ENCODE measurements around the gene RNF215. TPM values are rescaled to one million over a fixed set of nuclear protein-coding genes. Genes with fewer than 3 reads are reported as not detected.
A peak's percentile ranks its signal among the peaks of the same experiment; 100 is the strongest.

Gene RNF215
- total and polyA plus RNA-seq, 5 donors from 2014 or later = 0.23 to 13.1 (median 0.45) TPM

DNA sequence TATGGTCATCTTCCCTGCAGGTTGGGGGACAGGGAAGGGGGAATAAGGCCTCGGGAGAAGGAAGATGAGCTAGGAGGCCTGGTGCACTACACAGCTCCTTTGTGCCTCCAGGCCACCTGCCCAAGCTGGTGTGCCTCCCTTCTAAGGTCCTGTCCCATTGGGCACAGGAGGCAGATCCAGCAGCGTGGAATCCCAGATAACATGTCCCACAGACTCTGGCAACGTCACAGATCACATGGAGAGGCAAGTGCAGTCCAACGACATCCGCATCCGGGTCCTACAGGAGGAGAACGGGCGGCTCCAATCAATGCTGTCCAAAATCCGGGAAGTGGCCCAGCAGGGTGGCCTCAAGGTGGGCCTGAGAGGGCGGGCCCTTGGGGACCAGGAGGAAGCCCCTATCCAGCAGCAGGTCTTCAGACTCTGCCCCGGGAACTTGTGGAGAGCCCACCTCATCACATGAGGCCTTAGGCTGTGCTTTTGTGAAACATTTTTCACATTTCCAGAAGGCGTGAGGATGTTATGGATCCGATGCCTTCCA lies 11.8 kb downstream of the RNF215 start:
- DNase-seq (no peak), ATAC-seq (ENCODE audit: low read depth in 2 of 2) (no peak)
- Mint-ChIP-seq H3K4me1 (peaks cover 0 to 5% (median 0%) of the 10 kb centered on the region in 4 donors), H3K9me3 (no peaks in the 10 kb centered on the region), H3K4me3 (no peak overlapping the region), H3K27ac (no peak overlapping the region), H3K36me3 (no peaks in the 10 kb centered on the region), H3K27me3 (no peaks in the 10 kb centered on the region)
- Histone ChIP-seq H3K27me3 (ENCODE audit: control insufficient read depth, insufficient read depth, low read length) (no peaks in the 10 kb centered on the region), H3K9me3 (ENCODE audit: control insufficient read depth in 2 of 2, low read length in 2 of 2) (no peaks in the 10 kb centered on the region), H3K36me3 (ENCODE audit: control insufficient read depth, insufficient read depth, low read length) (no peaks in the 10 kb centered on the region), H3K4me1 (ENCODE audit: control insufficient read depth, insufficient read depth, low read length, poor library complexity, severe bottlenecking) (no peaks in the 10 kb centered on the region), H3K27ac (ENCODE audit: insufficient read depth, low read length, poor library complexity, severe bottlenecking) (no peak overlapping the region), H3K4me3 (ENCODE audit: low read depth, low read length) (no peak overlapping the region)

DNA sequence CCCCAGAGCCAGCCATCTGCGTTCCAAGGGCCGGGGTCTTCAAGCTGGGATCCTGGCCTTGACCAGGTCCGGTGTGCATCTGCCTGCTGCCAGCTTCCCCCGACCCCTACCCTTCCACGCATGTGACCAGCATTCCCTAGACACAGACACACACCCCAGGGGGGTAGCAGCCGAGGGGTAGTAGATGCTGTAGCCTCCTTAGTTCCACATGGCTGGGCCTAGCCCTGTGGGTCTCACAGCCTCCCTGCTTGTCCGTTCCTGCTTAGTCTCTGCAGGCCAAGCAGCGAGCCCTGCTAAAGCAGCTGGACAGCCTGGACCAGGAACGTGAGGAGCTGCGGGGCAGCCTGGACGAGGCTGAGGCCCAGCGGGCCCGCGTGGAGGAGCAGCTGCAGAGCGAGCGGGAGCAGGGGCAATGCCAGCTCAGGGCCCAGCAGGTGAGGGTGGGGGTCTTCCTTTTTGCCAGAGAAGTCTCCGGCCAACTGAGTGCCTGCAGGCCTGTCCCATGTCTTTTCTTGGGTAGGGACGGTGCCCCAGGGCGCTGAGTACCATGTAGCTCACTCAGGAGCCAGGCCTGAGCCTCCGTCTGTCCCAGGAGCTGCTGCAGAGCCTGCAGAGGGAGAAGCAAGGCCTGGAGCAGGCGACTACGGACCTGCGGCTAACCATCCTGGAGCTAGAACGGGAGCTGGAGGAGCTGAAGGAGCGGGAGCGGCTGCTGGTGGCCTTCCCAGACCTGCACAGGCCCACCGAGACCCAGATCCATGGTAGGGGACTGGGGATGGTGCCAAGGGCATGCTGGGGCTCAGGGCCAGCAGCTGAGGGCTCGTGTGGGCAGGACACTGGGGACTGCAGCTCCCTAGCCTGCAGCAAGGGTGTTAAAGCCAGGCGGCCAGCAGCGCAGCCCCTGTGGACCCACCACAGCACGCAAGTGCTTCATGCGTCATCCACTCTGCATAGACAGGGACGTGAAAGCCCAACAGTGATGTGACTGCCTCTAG lies 13.6 kb downstream of the RNF215 start:
- DNase-seq (no peak), ATAC-seq (ENCODE audit: low read depth in 2 of 2) (no peak)
- H3K4me1 Mint-ChIP-seq = peaks cover 0 to 5% (median 0%) of the 10 kb centered on the region in 4 donors
- H3K9me3 Mint-ChIP-seq = no peaks in the 10 kb centered on the region
- H3K27me3 ChIP-seq (ENCODE audit: control insufficient read depth, insufficient read depth, low read length) = no peaks in the 10 kb centered on the region
- no peaks in the 10 kb centered on the region for H3K36me3 Mint-ChIP-seq
- no peak overlapping the region for H3K4me3 ChIP-seq (ENCODE audit: low read depth, low read length)
- H3K27ac ChIP-seq (ENCODE audit: insufficient read depth, low read length, poor library complexity, severe bottlenecking) = no peak overlapping the region
- no peaks in the 10 kb centered on the region for H3K4me1 ChIP-seq (ENCODE audit: control insufficient read depth, insufficient read depth, low read length, poor library complexity, severe bottlenecking)
- H3K4me3 Mint-ChIP-seq = no peak overlapping the region
- H3K27me3 Mint-ChIP-seq = no peaks in the 10 kb centered on the region
- H3K9me3 ChIP-seq (ENCODE audit: control insufficient read depth in 2 of 2, low read length in 2 of 2) = no peaks in the 10 kb centered on the region
- peak overlapping the region in 1 of 3 donors; percentile 59 for H3K27ac Mint-ChIP-seq
- H3K36me3 ChIP-seq (ENCODE audit: control insufficient read depth, insufficient read depth, low read length) = no peaks in the 10 kb centered on the region

DNA sequence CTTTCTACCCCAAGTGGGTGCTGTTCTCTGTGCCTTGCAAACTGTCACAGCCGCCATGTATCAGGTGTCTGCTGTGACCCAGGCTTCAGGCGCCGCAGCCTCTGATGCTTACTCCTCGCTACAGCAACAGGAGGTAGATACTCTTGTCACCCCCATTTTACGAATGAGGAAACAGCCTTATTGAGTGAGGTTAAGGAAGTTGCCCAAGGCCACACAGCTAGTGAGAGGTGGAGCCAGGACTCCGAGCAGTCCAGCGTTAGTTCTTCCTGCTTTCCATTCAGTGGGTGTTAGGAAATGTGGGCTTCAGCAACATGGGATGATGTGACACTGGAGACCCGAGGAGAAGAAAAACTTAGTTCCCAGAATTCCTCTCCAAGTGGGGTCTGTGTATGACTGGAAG lies 14.3 kb downstream of the RNF215 start:
- Histone ChIP-seq H3K9me3 (ENCODE audit: control insufficient read depth in 2 of 2, low read length in 2 of 2) (no peaks in the 10 kb centered on the region), H3K36me3 (ENCODE audit: control insufficient read depth, insufficient read depth, low read length) (no peaks in the 10 kb centered on the region), H3K4me1 (ENCODE audit: control insufficient read depth, insufficient read depth, low read length, poor library complexity, severe bottlenecking) (no peaks in the 10 kb centered on the region), H3K27me3 (ENCODE audit: control insufficient read depth, insufficient read depth, low read length) (no peaks in the 10 kb centered on the region), H3K27ac (ENCODE audit: insufficient read depth, low read length, poor library complexity, severe bottlenecking) (no peak overlapping the region), H3K4me3 (ENCODE audit: low read depth, low read length) (no peak overlapping the region)
- Mint-ChIP-seq H3K4me1 (peaks cover 0 to 2% (median 0%) of the 10 kb centered on the region in 4 donors), H3K4me3 (no peak overlapping the region), H3K9me3 (no peaks in the 10 kb centered on the region), H3K27me3 (no peaks in the 10 kb centered on the region), H3K27ac (no peak overlapping the region), H3K36me3 (no peaks in the 10 kb centered on the region)
- ATAC-seq (ENCODE audit: low read depth in 2 of 2) = no peak
- no peak for DNase-seq

DNA sequence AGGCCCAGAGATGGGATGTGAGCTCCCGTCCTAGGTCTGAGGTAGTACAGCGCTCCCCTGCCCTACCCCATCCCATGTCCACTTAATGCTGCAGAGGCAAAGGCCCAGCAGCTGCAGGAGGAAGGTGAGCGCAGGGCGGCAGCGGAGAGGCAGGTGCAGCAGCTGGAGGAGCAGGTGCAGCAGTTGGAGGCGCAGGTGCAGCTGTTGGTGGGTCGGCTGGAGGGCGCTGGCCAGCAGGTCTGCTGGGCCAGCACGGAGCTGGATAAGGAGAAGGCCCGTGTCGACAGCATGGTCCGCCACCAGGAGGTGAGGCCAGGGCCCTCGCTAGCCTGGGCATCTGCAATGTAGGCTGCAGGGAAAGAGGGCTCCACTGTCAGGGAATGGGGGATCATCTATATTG lies 15.2 kb downstream of the RNF215 start:
- Mint-ChIP-seq H3K27ac (peak overlapping the region in 1 of 3 donors; percentile 44), H3K4me1 (no peaks in the 10 kb centered on the region), H3K9me3 (no peaks in the 10 kb centered on the region), H3K4me3 (no peak overlapping the region), H3K36me3 (no peaks in the 10 kb centered on the region), H3K27me3 (no peaks in the 10 kb centered on the region)
- ATAC-seq (ENCODE audit: low read depth in 2 of 2) = no peak
- no peaks in the 10 kb centered on the region for H3K9me3 ChIP-seq (ENCODE audit: control insufficient read depth in 2 of 2, low read length in 2 of 2)
- H3K27ac ChIP-seq (ENCODE audit: insufficient read depth, low read length, poor library complexity, severe bottlenecking) = no peak overlapping the region
- no peak overlapping the region for H3K4me3 ChIP-seq (ENCODE audit: low read depth, low read length)
- H3K36me3 ChIP-seq (ENCODE audit: control insufficient read depth, insufficient read depth, low read length) = no peaks in the 10 kb centered on the region
- no peaks in the 10 kb centered on the region for H3K4me1 ChIP-seq (ENCODE audit: control insufficient read depth, insufficient read depth, low read length, poor library complexity, severe bottlenecking)
- no peaks in the 10 kb centered on the region for H3K27me3 ChIP-seq (ENCODE audit: control insufficient read depth, insufficient read depth, low read length)
- DNase-seq = no peak

DNA sequence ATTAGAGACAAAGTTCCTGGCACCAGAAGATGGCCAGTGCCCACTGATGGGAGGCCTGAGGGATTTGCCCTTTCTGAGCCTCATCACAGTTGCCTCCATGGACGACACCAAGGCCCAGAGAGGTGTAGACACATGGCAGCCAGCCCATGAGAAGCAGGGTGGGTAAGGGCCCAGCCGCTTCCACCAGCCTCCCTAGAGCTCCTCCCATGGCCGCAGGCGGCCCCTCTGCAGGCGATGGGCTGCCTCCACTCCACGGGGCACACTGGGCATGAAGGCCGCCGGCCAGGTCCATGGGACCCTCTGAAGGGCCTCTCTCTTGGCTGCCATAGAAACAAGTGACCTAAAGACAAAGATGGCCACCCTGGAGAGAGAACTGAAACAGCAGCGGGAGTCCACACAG lies 15.9 kb downstream of the RNF215 start:
- H3K4me1 Mint-ChIP-seq = no peaks in the 10 kb centered on the region
- Histone ChIP-seq H3K27me3 (ENCODE audit: control insufficient read depth, insufficient read depth, low read length) (no peaks in the 10 kb centered on the region), H3K27ac (ENCODE audit: insufficient read depth, low read length, poor library complexity, severe bottlenecking) (no peak overlapping the region), H3K4me3 (ENCODE audit: low read depth, low read length) (no peak overlapping the region), H3K4me1 (ENCODE audit: control insufficient read depth, insufficient read depth, low read length, poor library complexity, severe bottlenecking) (no peaks in the 10 kb centered on the region), H3K36me3 (ENCODE audit: control insufficient read depth, insufficient read depth, low read length) (no peaks in the 10 kb centered on the region), H3K9me3 (ENCODE audit: control insufficient read depth in 2 of 2, low read length in 2 of 2) (no peaks in the 10 kb centered on the region)
- ATAC-seq (ENCODE audit: low read depth in 2 of 2) (no peak), DNase-seq (no peak)
- no peak overlapping the region for H3K27ac Mint-ChIP-seq
- no peaks in the 10 kb centered on the region for H3K36me3 Mint-ChIP-seq
- H3K4me3 Mint-ChIP-seq = no peak overlapping the region
- no peaks in the 10 kb centered on the region for H3K9me3 Mint-ChIP-seq
- H3K27me3 Mint-ChIP-seq = no peaks in the 10 kb centered on the region

DNA sequence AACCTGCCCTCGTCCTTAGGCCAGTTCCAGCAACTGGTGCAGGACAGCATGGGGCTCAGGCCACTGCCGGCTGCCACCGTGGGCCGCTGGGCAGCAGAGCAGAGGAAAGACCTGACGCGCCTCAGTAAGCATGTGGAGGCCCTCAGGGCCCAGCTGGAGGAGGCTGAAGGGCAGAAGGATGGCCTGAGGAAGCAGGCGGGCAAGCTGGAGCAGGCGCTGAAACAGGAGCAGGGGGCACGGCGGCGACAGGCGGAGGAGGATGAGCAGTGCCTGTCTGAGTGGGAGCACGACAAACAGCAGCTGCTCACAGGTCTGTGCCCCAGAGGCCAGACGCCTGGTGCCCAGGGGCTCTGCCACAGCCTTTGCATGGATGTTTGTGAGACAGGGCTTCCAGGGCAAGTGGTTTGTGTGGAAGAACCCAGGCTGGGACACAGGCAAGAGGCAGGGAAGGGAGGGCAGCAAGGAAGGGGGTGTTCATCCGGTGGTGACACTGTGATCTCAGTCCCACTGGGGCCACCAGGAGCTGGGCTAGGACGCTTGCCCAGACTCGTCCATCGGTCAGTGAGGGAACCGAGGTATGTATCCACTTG lies 16.5 kb downstream of the RNF215 start:
- Mint-ChIP-seq H3K4me3 (no peak overlapping the region), H3K27ac (no peak overlapping the region), H3K27me3 (no peaks in the 10 kb centered on the region), H3K9me3 (no peaks in the 10 kb centered on the region), H3K36me3 (no peaks in the 10 kb centered on the region), H3K4me1 (no peaks in the 10 kb centered on the region)
- Histone ChIP-seq H3K9me3 (ENCODE audit: control insufficient read depth in 2 of 2, low read length in 2 of 2) (no peaks in the 10 kb centered on the region), H3K4me1 (ENCODE audit: control insufficient read depth, insufficient read depth, low read length, poor library complexity, severe bottlenecking) (no peaks in the 10 kb centered on the region), H3K4me3 (ENCODE audit: low read depth, low read length) (no peak overlapping the region), H3K27me3 (ENCODE audit: control insufficient read depth, insufficient read depth, low read length) (no peaks in the 10 kb centered on the region), H3K27ac (ENCODE audit: insufficient read depth, low read length, poor library complexity, severe bottlenecking) (no peak overlapping the region), H3K36me3 (ENCODE audit: control insufficient read depth, insufficient read depth, low read length) (no peaks in the 10 kb centered on the region)
- ATAC-seq (ENCODE audit: low read depth in 2 of 2) (no peak), DNase-seq (no peak)

DNA sequence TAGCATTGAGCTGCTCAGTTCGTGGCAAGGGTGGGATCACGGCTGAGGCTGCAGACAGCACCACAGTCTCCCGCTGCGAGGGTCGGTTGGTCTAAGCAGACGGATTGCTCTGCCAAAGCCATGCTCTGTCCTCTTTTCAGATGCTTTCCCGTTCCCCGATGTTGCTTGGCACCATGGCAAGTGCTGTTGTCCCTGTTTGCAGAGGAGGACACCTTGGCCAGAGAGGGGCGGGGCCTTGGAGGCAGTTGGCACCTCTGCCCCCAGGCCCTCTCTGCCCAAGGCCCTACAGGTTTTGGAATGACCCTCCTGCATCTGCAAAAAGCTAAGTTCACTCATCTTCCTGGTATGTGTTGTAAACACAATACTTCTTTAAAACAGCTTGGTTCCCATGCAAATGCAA lies 18.8 kb downstream of the RNF215 start:
- Histone ChIP-seq H3K27me3 (ENCODE audit: control insufficient read depth, insufficient read depth, low read length) (no peaks in the 10 kb centered on the region), H3K9me3 (ENCODE audit: control insufficient read depth in 2 of 2, low read length in 2 of 2) (no peaks in the 10 kb centered on the region), H3K4me1 (ENCODE audit: control insufficient read depth, insufficient read depth, low read length, poor library complexity, severe bottlenecking) (no peaks in the 10 kb centered on the region), H3K4me3 (ENCODE audit: low read depth, low read length) (no peak overlapping the region), H3K27ac (ENCODE audit: insufficient read depth, low read length, poor library complexity, severe bottlenecking) (no peak overlapping the region), H3K36me3 (ENCODE audit: control insufficient read depth, insufficient read depth, low read length) (no peaks in the 10 kb centered on the region)
- H3K9me3 Mint-ChIP-seq = no peaks in the 10 kb centered on the region
- H3K36me3 Mint-ChIP-seq = no peaks in the 10 kb centered on the region
- H3K4me3 Mint-ChIP-seq = peak overlapping the region in 1 of 4 donors; percentile 47
- H3K4me1 Mint-ChIP-seq = no peaks in the 10 kb centered on the region
- no peaks in the 10 kb centered on the region for H3K27me3 Mint-ChIP-seq
- no peak overlapping the region for H3K27ac Mint-ChIP-seq
- no peak for DNase-seq
- no peak for ATAC-seq (ENCODE audit: low read depth in 2 of 2)

All from CD4-positive, CD25-positive, alpha-beta regulatory T cell (primary cell).